ENCODE data around the gene SMC6. TPM values are rescaled to one million over a fixed set of nuclear protein-coding genes. Genes with fewer than 3 reads are reported as not detected.

The SMC6 gene
- polyA plus RNA-seq, 1 of the 3 experiments (the other 2 are of a cell fraction): 6.5 TPM

- Histone ChIP-seq H3K4me1 (ENCODE audit: control insufficient read depth in 1 of 2, insufficient read depth in 2 of 2, low read depth in 1 of 2, low read length in 1 of 2) (peaks cover 0 to 4% of the 10 kb centered on the region in 2 experiments; a peak in 1 of 4 replicates), H3K9me3 (no peaks in the 10 kb centered on the region), H3K4me2 (no peak overlapping the region), H3F3A (replicated peaks; ENCODE audit: insufficient read depth) (no peaks in the 10 kb centered on the region), H3K4me3 (ENCODE audit: low read depth in 2 of 2, low read length in 1 of 2) (no peak overlapping the region), H3K9ac (no peak overlapping the region), H2AFZ (ENCODE audit: low read depth) (no peak overlapping the region), H3K36me3 (replicated peaks in 1 of 2; ENCODE audit: control insufficient read depth in 1 of 2, insufficient read depth in 2 of 2, low read length in 1 of 2) (no peaks in the 10 kb centered on the region), H3K79me2 (ENCODE audit: insufficient read depth) (no peaks in the 10 kb centered on the region), H4K20me1 (ENCODE audit: insufficient read depth) (no peaks in the 10 kb centered on the region), H3K9me2 (no peaks in the 10 kb centered on the region), H3K27me3 (ENCODE audit: insufficient read depth) (no peaks in the 10 kb centered on the region), H3K27ac (ENCODE audit: low read depth in 2 of 2, low read length in 1 of 2) (no peak overlapping the region)
- POLR2A ChIA-PET: no interaction called here
- CTCF ChIA-PET: interaction anchor here (1.2 to 6.2 kb wide), 5 partner anchors 10 to 83 kb away, joined by 3 to 60 read pairs (median 7); no protein-coding TSS in a partner anchor
- TF ChIP-seq RXRA (IDR thresholded peaks at IDR 0.05; ENCODE audit: borderline replicate concordance, low read depth) (no peak), EZH2phosphoT487 (IDR thresholded peaks at IDR 0.05; ENCODE audit: borderline replicate concordance, low read depth) (no peak), MAX (IDR thresholded peaks at IDR 0.05; ENCODE audit: low read depth) (no peak), TAF1 (IDR thresholded peaks at IDR 0.05; ENCODE audit: borderline replicate concordance, low read depth, low read length) (no peak), USF1 (IDR thresholded peaks at IDR 0.05; ENCODE audit: borderline replicate concordance, low read depth) (no peak), TCF12 (IDR thresholded peaks at IDR 0.05) (no peak), YY1 (IDR thresholded peaks at IDR 0.05; ENCODE audit: low read depth) (no peak), NFIC (IDR thresholded peaks at IDR 0.05; ENCODE audit: borderline replicate concordance) (no peak), PBX3 (IDR thresholded peaks at IDR 0.05) (no peak), RFX5 (IDR thresholded peaks at IDR 0.05; ENCODE audit: low read length) (no peak)
- 84% methylated on average over 3 of the region's 3 CpGs for WGBS (ENCODE audit: low lambda C conversion rate)
- no peak for DNase-seq
Measured at GRCh38 chr2:17636257-17636656, 117.4 kb downstream of the SMC6 start.

- Histone ChIP-seq H3K4me1 (ENCODE audit: control insufficient read depth in 1 of 2, insufficient read depth in 2 of 2, low read depth in 1 of 2, low read length in 1 of 2) (peaks cover 0 to 4% of the 10 kb centered on the region in 2 experiments; a peak in 1 of 4 replicates), H3K9me2 (no peaks in the 10 kb centered on the region), H3K79me2 (ENCODE audit: insufficient read depth) (no peaks in the 10 kb centered on the region), H4K20me1 (ENCODE audit: insufficient read depth) (no peaks in the 10 kb centered on the region), H3K27me3 (ENCODE audit: insufficient read depth) (no peaks in the 10 kb centered on the region), H3K4me3 (ENCODE audit: low read depth in 2 of 2, low read length in 1 of 2) (no peak overlapping the region), H3K36me3 (replicated peaks in 1 of 2; ENCODE audit: control insufficient read depth in 1 of 2, insufficient read depth in 2 of 2, low read length in 1 of 2) (no peaks in the 10 kb centered on the region), H3K9me3 (no peaks in the 10 kb centered on the region), H2AFZ (ENCODE audit: low read depth) (no peak overlapping the region), H3K9ac (no peak overlapping the region), H3K27ac (ENCODE audit: low read depth in 2 of 2, low read length in 1 of 2) (no peak overlapping the region), H3F3A (replicated peaks; ENCODE audit: insufficient read depth) (no peaks in the 10 kb centered on the region), H3K4me2 (no peak overlapping the region)
- ChIA-PET CTCF (interaction anchor here (1.2 to 6.2 kb wide), 3 partner anchors 11 to 85 kb away, joined by 3 to 60 read pairs (median 11); no protein-coding TSS in a partner anchor), POLR2A (no interaction called here)
- DNase-seq: no peak
- TF ChIP-seq YY1 (IDR thresholded peaks at IDR 0.05; ENCODE audit: low read depth): no peak
- TF ChIP-seq FOXJ3 (CRISPR knock-in tag; IDR thresholded peaks at IDR 0.05): no peak
- no peak for TF ChIP-seq NRF1 (IDR thresholded peaks at IDR 0.05; ENCODE audit: low read depth, low read length)
- TF ChIP-seq USF2 (IDR thresholded peaks at IDR 0.05; ENCODE audit: borderline replicate concordance, low read depth, low read length): no peak
- no peak for TF ChIP-seq RFX5 (IDR thresholded peaks at IDR 0.05; ENCODE audit: low read length)
- no peak for TF ChIP-seq NFIC (IDR thresholded peaks at IDR 0.05; ENCODE audit: borderline replicate concordance)
- TF ChIP-seq SIN3A (IDR thresholded peaks at IDR 0.05; ENCODE audit: borderline replicate concordance, low read depth, low read length): no peak
- no peak for TF ChIP-seq GABPA (IDR thresholded peaks at IDR 0.05; ENCODE audit: low read depth)
- no peak for TF ChIP-seq PBX3 (IDR thresholded peaks at IDR 0.05)
- no peak for TF ChIP-seq TEAD4 (IDR thresholded peaks at IDR 0.05; ENCODE audit: borderline replicate concordance, insufficient read depth)
- TF ChIP-seq CTCF (IDR thresholded peaks at IDR 0.05): no peak
- no peak for TF ChIP-seq CHD2 (IDR thresholded peaks at IDR 0.05; ENCODE audit: low read length, partially characterized antibody)
- TF ChIP-seq TAF1 (IDR thresholded peaks at IDR 0.05; ENCODE audit: borderline replicate concordance, low read depth, low read length): no peak
- 91% methylated on average over 4 of the region's 4 CpGs for WGBS (ENCODE audit: low lambda C conversion rate)
Measured at GRCh38 chr2:17634997-17635396, 118.6 kb downstream of the SMC6 start.
